M059J (cell line): ENCODE results near the gene IRF8. TPM values are rescaled to one million over a fixed set of nuclear protein-coding genes. Genes with fewer than 3 reads are reported as not detected.
"Not testable (repeated sequence)": the region's sequence is repeated elsewhere in the genome, so short reads cannot be mapped to it uniquely, and the experiment has no call there.

Experiments
- DNase-seq: peaks from one replicate; pipeline ENCODE4 v3.0.0-alpha.2; 2012; ENCODE audit warnings: low read depth
- total RNA-seq: library from RNA; depleted of rRNA; stranded (reverse); fragments of >200 nt; shearing (Covaris generic); gene quantifications from 2 replicates; pipeline ENCODE4 v1.2.3, GENCODE V29; 2014

Gene IRF8
- total RNA-seq, 1 experiment from 2014 or later, result 0.54 TPM

- no peak for DNase-seq
These were observed 30.5 kb upstream of the IRF8 start for GRCh38 chr16:85868495-85868894.

DNA sequence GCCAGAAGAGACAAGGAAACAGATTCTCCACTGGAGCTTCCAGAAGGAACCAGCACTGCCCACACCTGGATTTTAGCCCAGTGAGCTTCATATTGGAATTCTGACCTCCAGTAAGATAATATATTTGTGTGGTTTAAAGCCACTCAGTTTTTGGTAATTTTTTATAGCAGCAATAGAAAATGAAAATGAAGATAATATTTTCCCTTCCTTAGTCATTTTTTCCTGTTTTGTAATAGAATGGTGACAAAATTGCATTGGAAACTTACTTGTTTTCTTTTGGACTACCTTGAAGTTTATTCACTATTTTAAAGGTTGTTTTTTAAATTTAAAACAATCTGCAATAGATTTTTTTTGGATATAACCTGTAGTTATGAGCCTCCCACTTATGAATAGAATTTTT is 29.8 kb upstream of the IRF8 start:
- DNase-seq, result no peak

DNA sequence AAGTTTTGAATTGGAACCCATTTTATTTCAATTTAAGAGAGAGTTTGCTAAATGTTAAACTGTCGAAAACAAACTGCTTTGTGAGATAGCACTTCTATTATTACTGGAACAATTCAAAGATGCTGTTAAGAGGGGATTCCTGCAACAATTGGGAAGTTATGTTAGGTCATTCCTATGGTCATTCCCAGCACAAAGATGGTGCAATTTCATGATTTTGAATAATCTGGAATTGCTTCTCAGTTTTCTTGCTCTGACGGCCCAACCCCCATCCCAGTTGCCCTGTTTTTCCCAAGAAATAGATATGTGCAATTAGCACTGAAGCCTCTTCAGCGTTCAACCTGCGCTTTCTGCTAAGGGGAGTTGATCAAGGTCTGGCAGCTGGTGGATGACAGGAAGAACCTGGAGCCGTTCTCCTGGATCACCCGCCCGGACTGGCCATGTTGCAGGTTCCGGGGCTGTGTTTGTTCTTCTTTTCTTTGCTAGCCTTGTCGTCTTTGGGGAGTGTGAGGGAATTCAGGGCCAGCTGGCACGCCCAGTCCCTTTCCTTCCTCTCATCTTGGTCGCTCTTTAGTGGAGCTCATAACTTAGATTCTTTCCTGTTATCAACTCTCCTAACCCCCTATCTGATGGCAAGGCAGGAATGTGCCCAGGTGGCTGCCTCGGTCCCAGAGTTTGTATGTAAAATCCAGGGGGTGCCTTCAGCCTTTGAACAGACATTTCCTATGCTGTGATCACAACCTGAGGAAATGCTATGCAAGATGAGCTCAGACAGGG is 29.0 kb upstream of the IRF8 start:
- no peak for DNase-seq

DNA sequence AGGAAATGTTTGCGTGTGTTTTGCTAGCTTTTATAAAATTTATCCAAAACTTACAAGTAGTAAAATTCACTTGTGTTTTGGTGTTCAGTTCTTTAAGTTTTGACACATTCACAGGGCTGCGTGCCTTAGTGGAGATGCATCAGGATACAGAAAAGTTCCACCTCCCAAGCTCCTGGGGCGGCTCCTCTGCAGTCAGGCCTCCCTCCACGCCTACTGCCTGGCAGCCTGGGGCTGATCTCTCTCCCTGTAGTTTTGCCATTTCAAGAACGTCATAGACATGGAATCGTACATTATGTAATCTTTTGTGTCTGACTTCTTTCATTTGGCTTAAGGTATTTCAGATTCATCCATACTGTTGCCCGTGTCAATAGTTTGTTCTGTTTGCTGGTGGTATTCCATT is 27.2 kb upstream of the IRF8 start:
- no peak for DNase-seq

GRCh38 chr16:85872734-85873133 is 26.2 kb upstream of the IRF8 start:
- no peak for DNase-seq

DNA sequence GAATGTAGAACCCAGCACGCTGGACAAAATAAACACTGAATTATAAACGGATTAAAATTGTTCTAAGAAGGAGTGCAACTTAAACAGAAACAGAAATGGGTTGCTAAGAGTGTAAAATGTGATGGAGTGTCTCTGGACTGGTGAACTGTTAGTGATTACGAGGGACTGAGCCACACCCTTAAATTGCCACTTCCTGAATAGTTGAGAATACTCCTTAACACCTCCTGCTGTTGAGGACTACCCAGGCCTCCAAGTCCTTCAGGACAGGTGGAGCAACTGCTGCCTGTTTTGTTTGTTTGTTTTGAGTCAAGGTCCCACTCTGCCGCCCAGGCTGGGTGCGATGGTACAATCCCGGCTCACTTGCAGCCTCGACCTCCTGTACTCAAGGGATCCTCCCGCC is 25.8 kb upstream of the IRF8 start:
- no peak for DNase-seq

- not testable (repeated sequence) for DNase-seq
These were observed 24.9 kb upstream of the IRF8 start for GRCh38 chr16:85874031-85874430.

GRCh38 chr16:85878407-85878806 is 20.6 kb upstream of the IRF8 start:
- DNase-seq, result no peak

GRCh38 chr16:85878875-85879274 is 20.1 kb upstream of the IRF8 start:
- DNase-seq, result peak; percentile 85

DNA sequence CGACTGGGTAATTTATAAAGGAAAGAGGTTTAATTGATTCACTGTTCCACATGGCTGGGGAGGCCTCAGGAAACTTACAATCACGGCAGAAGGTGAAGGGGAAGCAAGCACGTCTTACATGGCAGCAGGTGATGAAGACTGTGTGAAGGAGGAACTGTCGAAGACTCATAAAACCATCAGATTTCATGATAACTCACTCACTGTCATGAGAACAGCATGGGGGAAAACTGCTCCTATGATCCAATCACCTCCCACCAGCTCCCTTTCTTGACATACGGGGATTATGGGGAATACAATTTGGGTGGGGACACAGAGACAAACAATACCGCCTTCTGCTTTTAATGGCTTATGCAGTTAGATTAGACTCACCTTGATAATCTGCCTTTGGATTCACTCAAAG is 19.4 kb upstream of the IRF8 start:
- DNase-seq, result no peak

- peak; percentile 26 for DNase-seq
These were observed 18.8 kb upstream of the IRF8 start for GRCh38 chr16:85879975-85880831.

GRCh38 chr16:85880861-85881260 is 18.1 kb upstream of the IRF8 start:
- no peak for DNase-seq

DNA sequence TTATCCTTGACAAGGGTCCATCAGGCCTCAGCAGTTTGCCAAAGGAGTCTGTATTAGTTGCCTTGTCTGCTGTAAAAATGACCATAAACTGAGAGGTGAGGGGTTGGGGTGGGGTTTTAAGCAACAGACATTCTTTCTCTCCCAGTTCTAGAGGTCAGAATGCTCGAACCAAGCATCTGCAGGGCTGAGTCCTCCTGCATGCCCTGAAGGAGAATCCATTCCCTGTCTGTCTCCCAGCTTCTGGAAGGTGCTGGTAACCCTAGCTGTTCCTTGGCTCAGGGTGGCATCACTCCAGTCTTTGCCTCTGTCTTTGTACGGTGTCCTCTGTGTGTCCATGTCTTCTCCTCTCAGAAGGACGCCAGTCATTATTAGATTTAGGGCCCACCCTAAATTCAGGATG is 17.5 kb upstream of the IRF8 start:
- DNase-seq, result no peak

- DNase-seq, result no peak
These were observed 16.7 kb upstream of the IRF8 start for GRCh38 chr16:85882181-85882810.

GRCh38 chr16:85883813-85884212 is 15.1 kb upstream of the IRF8 start:
- no peak for DNase-seq

- no peak for DNase-seq
These were observed 14.0 kb upstream of the IRF8 start for GRCh38 chr16:85884808-85885463.

DNA sequence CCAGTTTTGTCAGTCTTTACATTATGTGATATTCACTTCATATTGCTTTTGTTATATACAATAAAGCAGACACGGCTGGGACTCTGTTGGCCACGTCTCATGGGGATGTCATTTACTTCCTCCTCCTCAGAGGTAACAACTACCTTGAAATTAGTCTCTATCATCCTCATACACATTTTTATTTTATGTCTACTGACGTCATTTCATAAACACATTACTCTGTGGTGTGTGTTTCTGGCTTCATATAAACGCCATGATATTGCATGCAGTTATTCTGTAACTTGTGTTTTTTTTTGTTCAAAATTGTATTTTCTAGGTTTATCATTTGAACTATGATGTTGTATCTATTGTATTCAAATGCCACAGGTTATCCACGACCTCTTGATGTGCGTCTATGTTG is 13.4 kb upstream of the IRF8 start:
- DNase-seq, result no peak

DNA sequence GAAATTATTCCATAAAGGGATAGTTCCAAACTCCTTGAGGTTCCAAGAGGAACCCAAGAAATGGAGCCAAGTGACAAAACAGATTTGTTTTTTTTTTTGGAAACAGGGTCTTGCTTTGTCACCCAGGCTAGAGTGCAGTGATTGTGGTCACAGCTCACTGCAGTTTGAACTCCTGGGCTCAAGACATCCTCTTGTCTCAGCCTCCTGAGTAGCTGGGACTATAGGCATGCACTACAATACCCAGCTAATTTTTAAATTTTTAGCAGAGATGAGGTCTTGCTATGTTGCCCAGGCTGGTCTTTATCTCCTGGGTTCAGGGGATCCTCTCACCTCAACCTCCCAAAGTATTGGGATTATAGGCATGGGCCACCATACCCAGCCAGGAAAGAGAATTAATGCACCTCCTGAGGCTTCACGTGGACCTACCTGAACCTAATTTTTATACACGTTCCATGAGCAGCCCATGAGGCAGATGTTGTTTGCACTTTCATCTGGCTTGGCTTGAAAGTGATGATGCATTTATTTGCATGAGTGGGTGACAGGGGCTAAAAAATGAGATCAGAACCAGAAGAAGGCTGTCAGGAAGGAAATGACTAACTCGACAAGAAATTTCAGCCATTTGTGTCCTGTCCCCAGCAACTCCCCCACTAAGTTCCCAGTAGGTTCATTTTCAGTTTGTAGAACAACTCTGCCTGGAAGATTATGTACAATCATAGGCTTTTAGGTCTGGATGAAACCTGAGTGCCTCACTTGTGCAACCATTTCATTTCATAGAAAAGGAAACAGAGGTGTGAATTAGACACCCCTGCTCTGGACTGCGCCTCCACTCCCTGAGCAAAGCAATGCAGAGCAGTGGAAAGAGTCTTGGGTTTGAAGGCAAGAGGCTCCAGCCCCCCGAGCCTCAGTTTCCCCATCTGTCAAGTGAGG is 10.3 kb upstream of the IRF8 start:
- DNase-seq, result peak; percentile 92

DNA sequence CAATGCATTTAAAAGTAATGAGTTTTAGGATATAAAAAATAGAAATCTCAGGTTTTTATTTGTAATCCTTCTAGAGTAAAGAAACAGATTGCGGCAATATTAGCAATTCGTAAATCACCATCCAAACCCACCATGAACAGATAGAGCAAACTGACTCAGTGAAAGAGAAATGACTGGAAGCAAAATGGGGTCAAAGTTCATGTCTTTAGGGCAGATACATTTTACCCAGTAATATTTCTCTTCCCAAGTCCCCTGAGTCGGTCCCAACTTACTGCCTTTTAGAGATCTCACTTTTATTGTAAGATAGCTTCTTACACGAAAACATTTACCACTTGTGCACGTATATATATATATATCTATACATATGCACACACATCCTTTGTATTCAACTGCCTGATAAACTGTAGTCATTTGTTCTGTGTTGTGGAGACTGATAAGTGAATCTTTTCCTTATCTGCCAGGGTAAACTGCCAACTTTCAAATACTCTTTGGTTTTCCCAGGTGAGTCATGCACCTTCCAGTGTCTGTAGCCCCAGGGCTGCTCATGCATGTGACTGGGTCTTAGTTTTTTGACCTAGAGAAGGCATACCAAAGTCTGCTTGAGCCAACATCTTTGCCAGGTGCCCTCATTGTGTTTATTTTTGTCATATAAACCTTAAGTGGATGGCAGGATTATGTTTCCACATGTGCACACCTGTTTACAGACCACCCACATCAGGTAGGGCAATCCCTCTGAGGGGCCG is 7.8 kb upstream of the IRF8 start:
- DNase-seq, result peak; percentile 95

GRCh38 chr16:85891776-85892166 is 7.2 kb upstream of the IRF8 start:
- DNase-seq, result no peak
